ENCODE results near the gene PLEKHG2. TPM values are rescaled to one million over a fixed set of nuclear protein-coding genes. Genes with fewer than 3 reads are reported as not detected.
A peak's percentile ranks its signal among the peaks of the same experiment; 100 is the strongest.

The PLEKHG2 gene
- total and polyA plus RNA-seq, 9 of the 15 experiments (the other 6 are each of a cell fraction or from before 2014, with no cell fraction given): 0.98 to 45.7 (median 9.8) TPM

DNA sequence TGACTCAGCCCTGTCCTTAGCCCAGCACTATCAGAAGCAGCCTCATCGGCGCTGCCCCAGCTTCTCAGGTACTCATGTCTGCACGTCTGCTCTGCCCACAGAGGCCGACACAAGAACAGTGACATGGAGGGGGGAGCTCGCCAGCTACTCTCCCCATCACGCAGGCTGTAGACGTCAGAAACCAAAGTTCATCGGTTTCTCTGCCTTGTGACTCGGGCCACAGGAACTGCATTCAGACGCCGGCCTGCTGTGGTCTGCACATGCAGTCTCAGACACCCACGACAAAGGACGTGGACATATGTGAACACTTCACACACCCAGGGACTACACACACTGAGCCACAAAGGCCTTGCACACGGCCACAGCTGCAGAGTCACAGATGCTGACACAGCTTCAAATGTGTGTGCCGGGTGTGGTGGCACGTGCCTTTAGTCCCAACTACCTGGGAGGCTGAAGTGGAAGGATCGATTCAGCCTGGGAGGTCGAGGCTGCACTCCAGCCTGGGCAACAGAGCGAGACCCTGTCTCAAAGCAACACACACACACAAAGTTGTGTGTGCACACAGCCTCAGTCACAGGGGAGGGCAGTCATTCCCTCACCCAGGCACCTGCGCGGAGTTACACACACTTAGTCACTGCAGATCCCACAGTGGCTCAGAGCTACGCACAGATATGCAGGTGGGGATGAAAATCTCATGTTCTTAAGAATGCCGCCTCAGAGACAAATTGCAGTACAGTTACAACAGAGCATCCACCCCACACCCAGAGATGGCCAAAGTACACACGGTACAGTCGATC, 10.7 kb upstream of the PLEKHG2 start (continued):
- TF ChIP-seq TEAD4 (IDR thresholded peaks at IDR 0.05; ENCODE audit: low read length) (0 out of 2 replicates have a peak, but pooled peaks have one; percentile 5), TEAD4 (CRISPR knock-in tag; IDR thresholded peaks at IDR 0.05; ENCODE audit: borderline replicate concordance) (no peak), HDAC1 (IDR thresholded peaks at IDR 0.05) (peak in 1 of 2 experiments; percentile 1; a peak in 1 of 4 replicates), ZNF274 (IDR thresholded peaks at IDR 0.05; ENCODE audit: borderline replicate concordance, low read depth, low read length) (no peak), HMG20A (CRISPR knock-in tag; conservative IDR thresholded peaks at IDR 0.05) (no peak), SMARCE1 (IDR thresholded peaks at IDR 0.05) (no peak; the same call in 1 of the 2 replicates), EP400 (IDR thresholded peaks at IDR 0.05) (no peak), DMBX1 (CRISPR knock-in tag; IDR thresholded peaks at IDR 0.05; ENCODE audit: borderline replicate concordance) (no peak; the same call in 1 of the 2 replicates), SIN3A (IDR thresholded peaks at IDR 0.05; ENCODE audit: borderline replicate concordance in 2 of 2, control insufficient read depth in 1 of 2, low read depth in 2 of 2, low read length in 2 of 2) (no peak), PML (IDR thresholded peaks at IDR 0.05; ENCODE audit: low read length) (no peak), KAT7 (CRISPR knock-in tag; IDR thresholded peaks at IDR 0.05; ENCODE audit: borderline replicate concordance) (peak; percentile 50; the same call in 1 of the 2 replicates), SMAD4 (CRISPR knock-in tag; conservative IDR thresholded peaks at IDR 0.05) (peak; percentile 52), TFAM (CRISPR knock-in tag; conservative IDR thresholded peaks at IDR 0.05) (no peak), NFE2 (IDR thresholded peaks at IDR 0.05; ENCODE audit: low read depth) (no peak), CCAR2 (IDR thresholded peaks at IDR 0.05; ENCODE audit: low read depth, low read length) (no peak), PHF8 (IDR thresholded peaks at IDR 0.05; ENCODE audit: borderline replicate concordance, low read length) (no peak), POLR3G (IDR thresholded peaks at IDR 0.05; ENCODE audit: extremely low read depth, insufficient read length, insufficient replicate concordance) (no peak), ERF (CRISPR knock-in tag; IDR thresholded peaks at IDR 0.05) (no peak)
- TF ChIP-seq, protein P1, sequence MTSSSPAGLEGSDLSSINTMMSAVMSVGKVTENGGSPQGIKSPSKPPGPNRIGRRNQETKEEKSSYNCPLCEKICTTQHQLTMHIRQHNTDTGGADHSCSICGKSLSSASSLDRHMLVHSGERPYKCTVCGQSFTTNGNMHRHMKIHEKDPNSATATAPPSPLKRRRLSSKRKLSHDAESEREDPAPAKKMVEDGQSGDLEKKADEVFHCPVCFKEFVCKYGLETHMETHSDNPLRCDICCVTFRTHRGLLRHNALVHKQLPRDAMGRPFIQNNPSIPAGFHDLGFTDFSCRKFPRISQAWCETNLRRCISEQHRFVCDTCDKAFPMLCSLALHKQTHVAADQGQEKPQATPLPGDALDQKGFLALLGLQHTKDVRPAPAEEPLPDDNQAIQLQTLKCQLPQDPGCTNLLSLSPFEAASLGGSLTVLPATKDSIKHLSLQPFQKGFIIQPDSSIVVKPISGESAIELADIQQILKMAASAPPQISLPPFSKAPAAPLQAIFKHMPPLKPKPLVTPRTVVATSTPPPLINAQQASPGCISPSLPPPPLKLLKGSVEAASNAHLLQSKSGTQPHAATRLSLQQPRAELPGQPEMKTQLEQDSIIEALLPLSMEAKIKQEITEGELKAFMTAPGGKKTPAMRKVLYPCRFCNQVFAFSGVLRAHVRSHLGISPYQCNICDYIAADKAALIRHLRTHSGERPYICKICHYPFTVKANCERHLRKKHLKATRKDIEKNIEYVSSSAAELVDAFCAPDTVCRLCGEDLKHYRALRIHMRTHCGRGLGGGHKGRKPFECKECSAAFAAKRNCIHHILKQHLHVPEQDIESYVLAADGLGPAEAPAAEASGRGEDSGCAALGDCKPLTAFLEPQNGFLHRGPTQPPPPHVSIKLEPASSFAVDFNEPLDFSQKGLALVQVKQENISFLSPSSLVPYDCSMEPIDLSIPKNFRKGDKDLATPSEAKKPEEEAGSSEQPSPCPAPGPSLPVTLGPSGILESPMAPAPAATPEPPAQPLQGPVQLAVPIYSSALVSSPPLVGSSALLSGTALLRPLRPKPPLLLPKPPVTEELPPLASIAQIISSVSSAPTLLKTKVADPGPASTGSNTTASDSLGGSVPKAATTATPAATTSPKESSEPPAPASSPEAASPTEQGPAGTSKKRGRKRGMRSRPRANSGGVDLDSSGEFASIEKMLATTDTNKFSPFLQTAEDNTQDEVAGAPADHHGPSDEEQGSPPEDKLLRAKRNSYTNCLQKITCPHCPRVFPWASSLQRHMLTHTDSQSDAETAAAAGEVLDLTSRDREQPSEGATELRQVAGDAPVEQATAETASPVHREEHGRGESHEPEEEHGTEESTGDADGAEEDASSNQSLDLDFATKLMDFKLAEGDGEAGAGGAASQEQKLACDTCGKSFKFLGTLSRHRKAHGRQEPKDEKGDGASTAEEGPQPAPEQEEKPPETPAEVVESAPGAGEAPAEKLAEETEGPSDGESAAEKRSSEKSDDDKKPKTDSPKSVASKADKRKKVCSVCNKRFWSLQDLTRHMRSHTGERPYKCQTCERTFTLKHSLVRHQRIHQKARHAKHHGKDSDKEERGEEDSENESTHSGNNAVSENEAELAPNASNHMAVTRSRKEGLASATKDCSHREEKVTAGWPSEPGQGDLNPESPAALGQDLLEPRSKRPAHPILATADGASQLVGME (CRISPR knock-in tag; IDR thresholded peaks at IDR 0.05): peak; percentile 69; the same call in 1 of the 2 replicates
- TF ChIP-seq, protein P2, sequence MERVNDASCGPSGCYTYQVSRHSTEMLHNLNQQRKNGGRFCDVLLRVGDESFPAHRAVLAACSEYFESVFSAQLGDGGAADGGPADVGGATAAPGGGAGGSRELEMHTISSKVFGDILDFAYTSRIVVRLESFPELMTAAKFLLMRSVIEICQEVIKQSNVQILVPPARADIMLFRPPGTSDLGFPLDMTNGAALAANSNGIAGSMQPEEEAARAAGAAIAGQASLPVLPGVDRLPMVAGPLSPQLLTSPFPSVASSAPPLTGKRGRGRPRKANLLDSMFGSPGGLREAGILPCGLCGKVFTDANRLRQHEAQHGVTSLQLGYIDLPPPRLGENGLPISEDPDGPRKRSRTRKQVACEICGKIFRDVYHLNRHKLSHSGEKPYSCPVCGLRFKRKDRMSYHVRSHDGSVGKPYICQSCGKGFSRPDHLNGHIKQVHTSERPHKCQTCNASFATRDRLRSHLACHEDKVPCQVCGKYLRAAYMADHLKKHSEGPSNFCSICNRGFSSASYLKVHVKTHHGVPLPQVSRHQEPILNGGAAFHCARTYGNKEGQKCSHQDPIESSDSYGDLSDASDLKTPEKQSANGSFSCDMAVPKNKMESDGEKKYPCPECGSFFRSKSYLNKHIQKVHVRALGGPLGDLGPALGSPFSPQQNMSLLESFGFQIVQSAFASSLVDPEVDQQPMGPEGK (CRISPR knock-in tag; IDR thresholded peaks at IDR 0.05; ENCODE audit: borderline replicate concordance): no peak
